Neural progenitor cell (in vitro differentiated cells): ENCODE data around the gene SDR9C7. TPM values are rescaled to one million over a fixed set of nuclear protein-coding genes. Genes with fewer than 3 reads are reported as not detected.
"Not testable (repeated sequence)": the region's sequence is repeated elsewhere in the genome, so short reads cannot be mapped to it uniquely, and the experiment has no call there.

Source experiments
- DNase-seq: peaks from one replicate; pipeline ENCODE4 v3.0.0-alpha.2; 2016; ENCODE audit warnings: low spot score
- H2AFZ ChIP-seq: fragments of 200-600 bp; sonication (generic); replicated peaks from 2 replicates; pipeline ENCODE4 v1.6.1; 2016; ENCODE audit warnings: antibody characterized with exemption
- H3F3A ChIP-seq: fragments of 200-600 bp; sonication (generic); 2 replicates; pipeline ENCODE4 v1.6.1; 2016; ENCODE audit warnings: antibody characterized with exemption, low read depth
- H3K27ac ChIP-seq: fragments of 200-600 bp; sonication (generic); 2 replicates; pipeline ENCODE4 v1.5.1; 2016; ENCODE audit warnings: mild to moderate bottlenecking
- H3K27me3 ChIP-seq: fragments of 200-600 bp; sonication (generic); 2 replicates; pipeline ENCODE4 v1.6.1; 2016; ENCODE audit warnings: mild to moderate bottlenecking, moderate library complexity
- H3K36me3 ChIP-seq: fragments of 200-600 bp; sonication (generic); 2 replicates; pipeline ENCODE4 v1.5.1; 2016
- H3K4me1 ChIP-seq: fragments of 200-600 bp; sonication (generic); 2 replicates; pipeline ENCODE4 v1.6.1; 2016; ENCODE audit warnings: mixed run types
- H3K4me2 ChIP-seq: fragments of 200-600 bp; sonication (generic); 2 replicates; pipeline ENCODE4 v1.6.1; 2016
- H3K4me3 ChIP-seq: fragments of 200-600 bp; sonication (generic); 2 replicates; pipeline ENCODE4 v1.5.1; 2016
- H3K79me2 ChIP-seq: fragments of 200-600 bp; sonication (generic); 2 replicates; pipeline ENCODE4 v1.6.1; 2016; ENCODE audit warnings: low read depth
- H3K9ac ChIP-seq: fragments of 200-600 bp; sonication (generic); 2 replicates; pipeline ENCODE4 v1.6.1; 2016
- H3K9me3 ChIP-seq: fragments of 200-600 bp; sonication (generic); 2 replicates; pipeline ENCODE4 v1.5.1; 2016; ENCODE audit warnings: low read depth
- H4K20me1 ChIP-seq: fragments of 200-600 bp; sonication (generic); 2 replicates; pipeline ENCODE4 v1.6.1; 2016; ENCODE audit warnings: low read depth
- H3K27ac Mint-ChIP-seq: 3 replicates; pipeline ENCODE4 v1.8.0; 2021; ENCODE audit warnings: mixed read lengths
- H3K27me3 Mint-ChIP-seq: 2 replicates; pipeline ENCODE4 v1.8.0; 2022; ENCODE audit warnings: low read depth, mild to moderate bottlenecking, inconsistent platforms, moderate library complexity, mixed read lengths; ENCODE audit not compliant: insufficient read depth
- H3K36me3 Mint-ChIP-seq: 3 replicates; pipeline ENCODE4 v1.8.0; 2021; ENCODE audit warnings: mixed read lengths
- H3K4me1 Mint-ChIP-seq: 3 replicates; pipeline ENCODE4 v1.8.0; 2021; ENCODE audit warnings: mixed read lengths
- H3K4me3 Mint-ChIP-seq: 3 replicates; pipeline ENCODE4 v1.8.0; 2021; ENCODE audit warnings: mild to moderate bottlenecking, moderate library complexity, mixed read lengths
- H3K9me3 Mint-ChIP-seq: 3 replicates; pipeline ENCODE4 v1.8.0; 2020; ENCODE audit warnings: mixed read lengths
- EZH2 ChIP-seq: fragments of 200-600 bp; sonication (generic); IDR thresholded peaks from 2 replicates; pipeline ENCODE4 v1.6.1; 2017; ENCODE audit warnings: antibody characterized with exemption, mild to moderate bottlenecking, moderate library complexity
- EZH2phosphoT487 ChIP-seq: fragments of 200-600 bp; sonication (generic); IDR thresholded peaks from 2 replicates; pipeline ENCODE4 v1.6.1; 2017; ENCODE audit warnings: antibody characterized with exemption
- total RNA-seq: library from RNA; depleted of rRNA; stranded (reverse); fragments of >200 nt; gene quantifications from 2 replicates; pipeline ENCODE4 v1.2.3, GENCODE V29; 2015; ENCODE audit warnings: low replicate concordance
- TF ChIP-seq, protein P1 (sequence below): fragments of 200-600 bp; sonication (generic); IDR thresholded peaks from 2 replicates; pipeline ENCODE4 v1.5.1; 2017; ENCODE audit warnings: antibody characterized with exemption, mild to moderate bottlenecking

Gene SDR9C7
- total RNA-seq, 1 donor from 2014 or later = 0.32 TPM

DNA sequence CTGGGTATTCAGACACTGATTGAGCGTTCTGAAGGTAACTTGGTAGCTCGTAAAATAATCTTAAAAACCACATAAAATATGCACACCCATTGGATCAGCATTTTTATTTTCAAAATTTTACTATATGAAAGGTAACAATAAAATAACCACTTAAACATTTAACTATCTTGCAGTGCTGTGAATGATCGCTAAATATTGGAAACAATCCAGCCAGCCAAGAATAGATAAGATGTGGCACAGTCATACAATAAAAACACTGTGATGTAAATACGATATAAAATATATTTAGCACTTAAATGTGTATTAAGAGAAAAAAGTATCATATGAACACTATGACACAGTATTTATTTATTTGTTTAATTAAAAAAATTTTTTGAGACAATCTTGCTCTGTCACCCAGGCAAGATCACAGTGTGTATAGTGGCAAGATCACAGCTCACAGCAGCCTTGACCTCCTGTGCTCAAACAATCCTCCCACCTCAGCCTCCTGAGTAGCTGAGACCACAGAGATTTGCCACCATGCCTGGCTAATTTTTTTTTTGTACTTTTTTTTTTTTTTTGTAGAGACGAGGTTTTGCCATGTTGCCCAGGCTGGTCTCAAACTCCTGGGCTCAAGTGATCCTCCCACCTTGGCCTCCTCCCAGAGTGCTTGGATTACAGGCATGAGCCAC lies 39.4 kb downstream of the SDR9C7 start:
- no peaks in the 10 kb centered on the region for H3F3A ChIP-seq
- H3K4me3 ChIP-seq = no peak overlapping the region
- Mint-ChIP-seq H3K4me3 (no peak overlapping the region), H3K36me3 (no peaks in the 10 kb centered on the region), H3K27me3 (peaks cover 2% of the 10 kb centered on the region), H3K9me3 (peaks cover 10% of the 10 kb centered on the region), H3K27ac (no peak overlapping the region), H3K4me1 (no peaks in the 10 kb centered on the region)
- H2AFZ ChIP-seq = no peak overlapping the region
- H3K9ac ChIP-seq = no peak overlapping the region
- no peak overlapping the region for H3K27ac ChIP-seq
- no peaks in the 10 kb centered on the region for H3K9me3 ChIP-seq
- no peak for DNase-seq
- TF ChIP-seq, protein P1, sequence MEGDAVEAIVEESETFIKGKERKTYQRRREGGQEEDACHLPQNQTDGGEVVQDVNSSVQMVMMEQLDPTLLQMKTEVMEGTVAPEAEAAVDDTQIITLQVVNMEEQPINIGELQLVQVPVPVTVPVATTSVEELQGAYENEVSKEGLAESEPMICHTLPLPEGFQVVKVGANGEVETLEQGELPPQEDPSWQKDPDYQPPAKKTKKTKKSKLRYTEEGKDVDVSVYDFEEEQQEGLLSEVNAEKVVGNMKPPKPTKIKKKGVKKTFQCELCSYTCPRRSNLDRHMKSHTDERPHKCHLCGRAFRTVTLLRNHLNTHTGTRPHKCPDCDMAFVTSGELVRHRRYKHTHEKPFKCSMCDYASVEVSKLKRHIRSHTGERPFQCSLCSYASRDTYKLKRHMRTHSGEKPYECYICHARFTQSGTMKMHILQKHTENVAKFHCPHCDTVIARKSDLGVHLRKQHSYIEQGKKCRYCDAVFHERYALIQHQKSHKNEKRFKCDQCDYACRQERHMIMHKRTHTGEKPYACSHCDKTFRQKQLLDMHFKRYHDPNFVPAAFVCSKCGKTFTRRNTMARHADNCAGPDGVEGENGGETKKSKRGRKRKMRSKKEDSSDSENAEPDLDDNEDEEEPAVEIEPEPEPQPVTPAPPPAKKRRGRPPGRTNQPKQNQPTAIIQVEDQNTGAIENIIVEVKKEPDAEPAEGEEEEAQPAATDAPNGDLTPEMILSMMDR = no peak
- TF ChIP-seq EZH2phosphoT487 = no peak
- TF ChIP-seq EZH2 = no peak
- no peaks in the 10 kb centered on the region for H3K79me2 ChIP-seq
- no peaks in the 10 kb centered on the region for H3K4me1 ChIP-seq
- H4K20me1 ChIP-seq = no peaks in the 10 kb centered on the region
- no peak overlapping the region for H3K4me2 ChIP-seq
- no peaks in the 10 kb centered on the region for H3K36me3 ChIP-seq
- H3K27me3 ChIP-seq = no peaks in the 10 kb centered on the region

DNA sequence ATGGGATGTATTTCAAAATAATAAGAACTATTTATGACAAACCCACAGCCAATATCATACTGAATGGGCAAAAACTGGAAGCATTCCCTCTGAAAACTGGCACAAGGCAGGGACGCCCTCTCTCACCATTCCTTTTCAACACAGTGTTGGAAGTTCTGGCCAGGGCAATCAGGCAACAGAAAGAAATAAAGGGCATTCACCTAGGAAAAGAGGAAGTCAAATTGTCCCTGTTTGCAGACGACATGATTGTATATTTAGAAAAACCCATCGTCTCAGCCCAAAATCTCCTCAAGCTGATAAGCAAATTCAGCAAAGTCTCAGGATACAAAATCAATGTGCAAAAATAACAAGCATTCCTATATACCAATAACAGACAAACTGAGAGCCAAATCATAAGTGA lies 42.3 kb downstream of the SDR9C7 start:
- H4K20me1 ChIP-seq, H3K4me3 Mint-ChIP-seq, H3K4me3 ChIP-seq, H2AFZ ChIP-seq, H3F3A ChIP-seq, H3K27me3 ChIP-seq, DNase-seq, H3K27ac ChIP-seq, H3K27me3 Mint-ChIP-seq, H3K79me2 ChIP-seq, H3K36me3 Mint-ChIP-seq, H3K9ac ChIP-seq, H3K4me2 ChIP-seq, H3K9me3 ChIP-seq, H3K27ac Mint-ChIP-seq, H3K36me3 ChIP-seq, H3K4me1 ChIP-seq, H3K4me1 Mint-ChIP-seq: not testable (repeated sequence)
- peaks cover 12% of the 10 kb centered on the region for H3K9me3 Mint-ChIP-seq

DNA sequence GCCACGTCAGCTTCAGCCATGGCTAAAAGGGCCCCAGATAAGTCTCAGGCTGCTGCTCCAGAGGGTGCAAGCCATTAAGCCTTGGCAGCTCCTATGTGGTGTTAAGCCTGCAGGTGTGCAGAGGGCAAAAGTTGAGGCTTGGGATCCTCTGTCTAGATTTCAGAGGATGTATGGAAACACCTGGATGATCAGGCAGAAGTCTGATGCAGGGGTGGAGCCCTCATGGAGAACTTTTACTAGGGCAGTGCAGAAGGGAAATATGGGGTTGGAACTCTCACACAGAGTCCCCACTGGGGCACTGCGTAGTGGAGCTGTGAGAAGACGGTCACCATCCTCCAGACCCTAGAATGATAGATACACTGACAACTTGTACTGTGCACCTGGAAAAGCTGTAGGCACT lies 47.9 kb downstream of the SDR9C7 start:
- Mint-ChIP-seq H3K4me1 (no peaks in the 10 kb centered on the region), H3K9me3 (peaks cover 31% of the 10 kb centered on the region)
- no peak overlapping the region for H3K27ac ChIP-seq

DNA sequence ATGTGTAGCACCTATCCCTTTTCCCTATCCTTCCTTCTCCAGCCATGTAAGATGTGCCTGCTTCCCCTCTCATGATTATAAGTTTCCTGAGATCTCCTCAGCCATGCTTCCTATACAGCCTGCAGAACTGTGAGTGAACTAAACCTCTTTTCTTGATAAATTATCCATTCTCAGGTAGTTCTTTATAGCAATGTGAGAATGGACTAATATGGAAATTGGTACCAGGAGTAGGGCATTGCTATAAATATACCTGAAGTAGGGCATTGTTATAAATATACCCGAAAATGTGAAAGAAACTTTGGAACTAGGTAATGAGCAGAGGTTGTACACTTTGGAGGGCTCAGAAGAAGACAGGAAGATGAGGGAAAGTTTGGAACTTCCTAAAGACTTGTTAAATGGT lies 48.9 kb downstream of the SDR9C7 start:
- Histone ChIP-seq H4K20me1 (no peaks in the 10 kb centered on the region), H3K27ac (no peak overlapping the region), H3K27me3 (no peaks in the 10 kb centered on the region), H3K9ac (no peak overlapping the region), H3K4me1 (no peaks in the 10 kb centered on the region), H3K4me3 (no peak overlapping the region), H3K36me3 (no peaks in the 10 kb centered on the region), H3K4me2 (no peak overlapping the region), H2AFZ (no peak overlapping the region), H3K9me3 (no peaks in the 10 kb centered on the region), H3K79me2 (no peaks in the 10 kb centered on the region), H3F3A (no peaks in the 10 kb centered on the region)
- Mint-ChIP-seq H3K9me3 (peaks cover 35% of the 10 kb centered on the region), H3K27ac (no peak overlapping the region), H3K4me3 (no peak overlapping the region), H3K27me3 (peaks cover 3% of the 10 kb centered on the region), H3K36me3 (no peaks in the 10 kb centered on the region), H3K4me1 (peaks cover 2% of the 10 kb centered on the region)
- no peak for TF ChIP-seq EZH2phosphoT487
- DNase-seq = no peak

More for the DNA sequence above, 47.9 kb downstream of the SDR9C7 start:
- H3K27ac Mint-ChIP-seq = no peak overlapping the region
- Histone ChIP-seq H4K20me1 (no peaks in the 10 kb centered on the region), H3K27me3 (no peaks in the 10 kb centered on the region), H3K9ac (no peak overlapping the region), H3K36me3 (no peaks in the 10 kb centered on the region), H3K4me2 (no peak overlapping the region), H3K9me3 (no peaks in the 10 kb centered on the region), H3K4me1 (no peaks in the 10 kb centered on the region), H3K4me3 (no peak overlapping the region), H3F3A (no peaks in the 10 kb centered on the region), H3K79me2 (no peaks in the 10 kb centered on the region), H2AFZ (no peak overlapping the region)
- no peak overlapping the region for H3K4me3 Mint-ChIP-seq
- H3K27me3 Mint-ChIP-seq = peaks cover 2% of the 10 kb centered on the region
- no peaks in the 10 kb centered on the region for H3K36me3 Mint-ChIP-seq
- TF ChIP-seq EZH2 (no peak), EZH2phosphoT487 (no peak)
- TF ChIP-seq, protein P1 = no peak
- no peak for DNase-seq
